HG02884 (cell line): ENCODE data around the gene SGTB.

Experiments used
- ATAC-seq: cut with Tn5 transposase; IDR thresholded peaks from one replicate; pipeline ENCODE4 v1.9.1; 2021; ENCODE audit warnings: mild to moderate bottlenecking, moderate library complexity; ENCODE audit not compliant: unreplicated experiment

SGTB gene, protein sequence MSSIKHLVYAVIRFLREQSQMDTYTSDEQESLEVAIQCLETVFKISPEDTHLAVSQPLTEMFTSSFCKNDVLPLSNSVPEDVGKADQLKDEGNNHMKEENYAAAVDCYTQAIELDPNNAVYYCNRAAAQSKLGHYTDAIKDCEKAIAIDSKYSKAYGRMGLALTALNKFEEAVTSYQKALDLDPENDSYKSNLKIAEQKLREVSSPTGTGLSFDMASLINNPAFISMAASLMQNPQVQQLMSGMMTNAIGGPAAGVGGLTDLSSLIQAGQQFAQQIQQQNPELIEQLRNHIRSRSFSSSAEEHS

DNA sequence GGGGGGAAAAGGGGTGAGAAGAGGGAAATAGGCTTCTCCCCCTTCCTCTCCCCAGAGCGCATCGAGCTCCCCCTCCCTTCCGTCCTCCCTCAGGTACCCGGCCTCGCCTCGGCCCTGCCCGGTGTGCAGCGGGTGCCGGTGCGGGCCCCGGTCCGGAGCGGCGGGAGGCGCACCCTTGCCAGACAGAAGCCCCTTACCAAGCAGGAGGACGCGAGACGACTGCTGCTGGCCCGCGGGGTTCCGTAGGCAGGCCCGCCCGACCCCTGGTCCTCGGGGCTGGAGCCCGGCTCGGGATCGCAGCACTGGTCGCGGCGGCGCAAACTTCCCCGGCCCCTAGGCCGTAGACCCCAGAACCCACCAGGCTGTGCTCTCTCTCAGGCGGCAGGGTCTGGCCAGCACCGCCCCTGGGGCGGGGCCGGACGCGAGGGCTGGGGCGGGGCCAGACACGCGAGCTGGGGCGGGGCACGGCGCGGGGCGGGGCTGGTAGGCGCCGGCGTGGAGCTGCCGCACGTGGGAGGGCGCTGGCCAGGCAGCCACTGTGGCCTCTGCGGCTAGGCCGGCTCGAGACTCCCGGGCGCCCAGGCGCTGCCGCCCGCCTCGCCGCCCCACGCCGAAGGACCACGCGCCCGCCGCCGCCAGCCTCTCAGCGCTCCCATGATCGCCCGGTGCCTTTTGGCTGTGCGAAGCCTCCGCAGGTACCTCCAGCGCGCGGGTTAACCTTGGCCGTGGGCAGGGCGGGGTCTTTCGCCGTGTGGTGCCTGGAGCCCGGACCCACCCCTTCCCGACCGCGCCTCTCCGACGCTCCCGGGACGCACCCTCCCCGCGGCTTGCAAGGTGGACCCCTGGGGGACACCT, at the start of gene SGTB, which contains the start of gene NLN:
TSS of gene SGTB (minus strand) at position 390 of the 855 bp plus-strand sequence. CDS start 1,302 bp downstream, outside the sequence.
TSS of gene NLN (plus strand) at position 486 of the 855 bp plus-strand sequence. CDS start at position 655, 169 bp downstream.
- peak; percentile 82 for ATAC-seq

DNA sequence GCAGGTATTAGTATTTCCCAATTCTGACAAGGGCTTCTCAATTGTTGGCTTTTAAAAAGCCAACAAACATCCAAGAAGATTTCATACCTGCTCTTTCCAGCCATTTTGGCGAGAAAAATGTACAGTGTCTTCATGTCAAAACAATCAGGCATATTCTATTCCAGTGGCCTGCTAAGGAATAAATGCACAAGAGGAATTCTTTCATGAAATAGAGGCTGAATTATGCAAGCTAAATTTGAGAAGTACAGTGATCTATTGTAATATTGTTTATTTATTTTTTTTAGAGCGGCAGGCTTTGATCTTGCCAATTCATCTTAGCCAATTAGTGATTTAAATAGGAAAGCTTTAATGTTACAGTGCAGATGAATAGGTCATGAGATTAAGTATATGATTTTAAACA, 49.4 kb upstream of the SGTB start:
- ATAC-seq, result no peak

DNA sequence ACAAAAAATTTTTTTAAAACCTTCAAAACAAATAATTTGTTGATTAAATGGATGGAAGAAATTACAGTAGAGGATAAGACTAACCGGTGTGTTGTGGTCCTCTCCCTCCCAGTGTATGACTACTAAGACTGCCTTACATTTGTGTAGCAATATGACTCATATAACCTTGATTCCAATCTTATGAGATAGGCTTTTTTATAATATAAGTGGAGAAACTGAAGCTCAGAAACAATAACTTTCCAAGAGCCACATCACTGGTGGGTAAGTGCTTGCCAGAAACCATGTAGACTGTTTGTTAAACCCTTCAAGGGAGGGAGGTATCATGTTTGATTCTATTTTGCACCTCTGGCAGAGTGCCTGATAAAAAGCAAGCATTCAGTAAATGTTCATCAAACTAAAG, 47.6 kb upstream of the SGTB start:
- ATAC-seq, result no peak

DNA sequence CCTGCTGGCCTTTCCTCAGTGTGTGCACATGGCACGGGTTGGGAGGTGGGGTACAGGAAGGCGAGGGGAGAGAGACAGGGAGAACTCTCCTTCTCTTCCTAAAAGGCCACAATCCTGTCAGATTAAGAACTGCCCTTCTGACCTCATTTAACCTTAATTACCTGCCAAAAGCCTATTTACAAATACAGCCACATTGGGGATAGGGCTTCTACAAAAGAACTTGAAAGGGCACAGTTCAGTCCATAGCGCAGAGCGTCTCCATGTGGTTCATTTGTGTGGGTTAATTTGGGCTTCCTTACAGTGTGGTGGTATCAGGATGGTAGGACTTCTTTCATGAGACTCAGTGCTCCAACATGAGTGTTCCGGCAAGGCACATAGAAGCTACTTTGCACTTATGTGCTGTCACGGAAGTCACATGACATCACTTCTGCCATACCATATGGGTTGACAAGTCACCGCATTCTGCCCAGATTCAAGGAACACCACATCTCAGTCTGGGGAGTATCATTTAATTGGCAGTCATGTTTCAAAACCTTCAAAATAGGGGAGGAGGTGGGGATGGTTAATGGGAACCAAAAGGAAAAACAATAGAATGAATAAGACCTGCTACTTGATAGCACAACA, 46.9 kb upstream of the SGTB start:
- ATAC-seq, result no peak

DNA sequence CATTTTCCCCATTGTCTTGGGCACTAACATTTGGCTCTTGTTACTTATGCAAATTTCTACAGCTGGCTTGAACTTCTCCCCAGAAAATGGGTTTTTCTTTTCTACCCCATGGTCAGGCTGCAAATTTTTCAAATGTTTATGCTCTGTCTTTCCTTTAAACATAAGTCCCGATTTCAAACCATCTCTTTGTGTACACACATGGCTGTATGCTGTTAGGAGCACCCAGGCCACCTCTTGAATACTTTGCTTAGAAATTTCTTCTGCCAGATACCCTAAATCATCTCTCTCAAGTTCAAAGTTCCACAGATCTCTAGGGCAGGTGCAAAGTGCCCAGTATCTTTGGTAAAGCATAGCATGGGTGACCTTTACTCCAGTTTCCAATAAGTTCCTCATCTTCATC, 45.7 kb upstream of the SGTB start:
- no peak for ATAC-seq

DNA sequence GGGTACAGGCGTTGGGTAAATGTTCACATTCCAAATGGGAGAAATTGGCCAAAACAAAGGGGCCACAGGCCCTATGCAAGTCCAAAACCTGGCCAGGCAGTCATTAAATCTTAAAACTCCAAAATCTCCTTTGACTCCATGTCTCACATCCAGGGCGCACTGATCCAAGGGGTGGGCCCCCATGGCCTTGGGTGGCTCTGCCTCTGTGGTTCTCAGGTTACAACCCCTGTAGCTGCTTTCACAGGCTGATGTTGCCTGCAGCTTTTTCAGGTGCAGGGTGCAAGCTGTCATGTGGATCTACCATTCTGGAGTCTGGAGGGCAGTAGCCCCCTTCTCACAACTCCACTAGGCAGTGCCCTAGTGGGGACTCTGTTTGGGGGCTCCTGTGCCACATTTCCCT, 44.9 kb upstream of the SGTB start:
- ATAC-seq, result no peak

DNA sequence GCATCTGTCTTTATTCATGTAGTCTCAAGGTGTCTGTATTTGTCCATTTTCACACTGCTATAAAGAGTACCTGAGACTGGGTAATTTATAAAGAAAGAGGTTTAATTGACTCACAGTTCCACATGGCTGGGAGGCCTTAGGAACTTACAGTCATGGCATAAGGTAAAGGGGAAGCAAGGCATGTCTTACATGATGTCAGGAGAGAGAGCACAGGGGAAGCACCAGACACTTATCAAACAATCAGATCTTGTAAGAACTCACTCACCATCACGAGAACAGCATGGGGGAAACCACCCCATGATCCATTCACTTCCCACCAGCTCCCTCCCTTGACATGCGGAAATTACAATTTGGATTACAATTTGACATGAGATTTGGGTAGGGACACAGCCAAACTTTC, 44.3 kb upstream of the SGTB start:
- ATAC-seq, result no peak

DNA sequence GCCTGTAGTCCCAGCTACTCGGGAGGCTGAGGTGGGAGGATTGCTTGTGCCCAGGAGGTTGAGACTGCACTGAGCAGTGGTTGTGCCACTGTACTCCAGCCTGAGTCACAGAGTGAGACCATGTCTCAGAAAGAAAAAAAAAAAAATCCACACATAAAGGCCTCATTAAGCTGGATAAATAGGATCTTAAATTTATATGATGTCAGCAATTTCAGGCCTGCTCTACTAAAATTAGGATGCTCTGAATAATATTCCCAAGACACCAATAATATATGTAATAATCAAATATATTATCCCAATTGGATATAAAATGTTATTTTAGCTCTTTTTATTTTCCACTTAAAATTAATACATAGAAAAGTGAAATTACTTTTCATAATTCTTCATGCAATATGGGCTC, 43.7 kb upstream of the SGTB start:
- no peak for ATAC-seq

DNA sequence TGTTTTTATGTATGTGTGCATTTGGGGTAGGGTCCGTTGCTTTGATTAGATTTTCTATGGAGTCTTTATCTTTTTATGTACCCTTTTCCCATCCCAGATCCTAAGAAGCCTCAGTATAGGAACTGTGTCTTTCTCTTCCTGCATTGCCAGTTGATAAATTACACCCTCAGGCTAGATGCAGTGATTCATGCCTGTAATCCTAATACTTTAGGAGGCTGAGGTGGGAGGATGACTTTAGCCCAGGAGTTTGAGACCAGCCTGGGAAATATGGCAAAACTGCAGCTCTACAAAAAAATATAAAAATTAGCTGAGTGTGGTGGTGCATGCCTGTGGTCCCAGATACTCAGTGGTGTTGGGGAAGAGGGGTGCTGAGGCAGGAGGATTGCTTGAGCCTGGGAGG, 40.3 kb upstream of the SGTB start:
- no peak for ATAC-seq

DNA sequence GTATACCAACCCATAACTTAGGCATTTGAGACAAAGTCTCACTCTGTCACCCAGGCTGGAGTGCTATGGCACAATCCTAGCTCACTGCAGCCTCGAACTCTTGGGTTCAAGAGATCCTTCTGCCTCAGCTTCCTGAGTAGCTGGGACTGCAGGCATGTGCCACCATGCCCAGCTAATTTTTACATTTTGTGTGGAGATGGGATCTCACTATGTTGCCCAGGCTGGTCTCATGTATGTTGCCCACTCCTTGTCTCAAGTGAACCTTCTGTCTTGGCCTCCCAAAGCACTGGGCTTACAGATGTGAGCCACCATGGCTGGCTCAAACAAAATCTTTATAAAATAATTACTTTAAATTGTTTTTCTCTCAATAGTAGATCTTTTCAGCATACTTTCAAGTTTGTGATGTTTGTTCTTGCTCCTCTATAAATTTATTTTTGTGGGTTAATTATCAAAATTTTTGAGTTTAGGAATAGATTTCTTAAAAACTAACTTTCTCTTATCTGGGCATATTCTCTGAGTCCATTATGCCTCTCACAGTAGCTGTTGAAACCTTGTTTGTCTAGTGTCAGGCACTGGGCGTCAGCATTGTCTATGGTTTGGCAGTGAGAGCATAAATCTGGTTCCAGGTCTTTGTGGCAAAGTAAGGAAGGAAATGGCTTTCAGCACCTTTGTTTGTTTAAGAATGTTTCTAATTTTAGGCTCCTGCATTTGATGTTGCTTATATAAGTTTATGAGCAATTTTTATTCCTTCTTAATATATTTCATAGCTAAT, 38.8 kb upstream of the SGTB start:
- ATAC-seq, result no peak

DNA sequence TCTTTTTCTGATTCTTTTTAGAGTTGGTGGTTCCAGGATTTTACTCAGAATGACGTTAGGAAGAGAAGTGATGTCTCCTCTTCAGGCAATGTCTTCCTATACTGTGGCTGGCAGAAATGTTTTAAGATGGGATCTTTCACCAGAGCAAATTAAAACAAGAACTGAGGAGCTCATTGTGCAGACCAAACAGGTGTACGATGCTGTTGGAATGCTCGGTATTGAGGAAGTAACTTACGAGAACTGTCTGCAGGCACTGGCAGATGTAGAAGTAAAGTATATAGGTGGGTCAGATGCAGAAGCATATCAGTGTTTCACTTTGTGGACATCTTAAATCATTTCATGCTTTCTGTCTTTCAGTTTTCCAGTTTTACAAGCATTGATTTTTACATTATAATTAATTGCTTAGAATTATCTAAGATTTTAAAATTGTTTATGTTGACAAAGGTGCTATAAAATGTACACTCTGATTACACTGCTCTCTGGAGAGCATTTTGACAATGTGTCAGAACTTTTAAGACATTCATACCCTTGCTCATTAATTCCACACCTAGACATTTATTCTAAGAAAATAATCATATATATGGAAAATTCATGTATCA, 36.7 kb upstream of the SGTB start:
- ATAC-seq, result no peak

DNA sequence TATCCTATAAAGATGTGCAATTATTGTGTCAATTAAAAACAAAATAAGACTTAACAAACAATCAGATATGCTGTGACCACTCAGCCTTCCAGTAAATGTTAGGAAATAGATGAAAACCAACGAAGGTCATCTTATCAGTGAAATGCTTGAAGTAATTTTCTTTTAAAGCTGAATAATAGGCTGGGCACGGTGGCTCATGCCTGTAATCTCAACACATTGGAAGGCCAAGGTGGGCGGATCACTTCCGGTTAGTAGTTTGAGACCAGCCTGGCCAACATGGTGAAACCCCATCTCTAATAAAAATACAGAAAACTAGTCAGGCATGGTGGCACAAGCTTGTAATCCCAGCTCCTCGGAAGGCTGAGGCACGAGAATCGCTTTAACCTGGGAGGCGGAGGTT, 31.3 kb upstream of the SGTB start:
- no peak for ATAC-seq

DNA sequence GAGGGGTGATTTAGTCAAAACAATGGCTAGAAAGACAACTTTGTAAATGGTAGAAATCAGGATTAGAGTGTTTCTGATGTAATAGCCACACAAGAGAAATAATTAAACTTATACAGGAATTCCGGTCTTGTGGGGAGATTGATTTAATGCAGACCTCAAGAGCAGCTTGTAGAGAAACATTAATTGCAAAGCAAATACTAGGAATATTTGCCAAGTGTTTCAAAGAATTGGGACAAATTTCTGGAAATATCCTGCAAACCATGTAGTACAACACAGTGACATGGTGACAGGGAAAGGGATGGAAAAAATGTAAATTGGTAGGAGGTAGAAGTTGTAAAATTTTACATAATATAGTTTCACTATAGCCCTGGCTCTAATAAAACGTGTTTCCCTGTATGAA, 29.0 kb upstream of the SGTB start:
- no peak for ATAC-seq

DNA sequence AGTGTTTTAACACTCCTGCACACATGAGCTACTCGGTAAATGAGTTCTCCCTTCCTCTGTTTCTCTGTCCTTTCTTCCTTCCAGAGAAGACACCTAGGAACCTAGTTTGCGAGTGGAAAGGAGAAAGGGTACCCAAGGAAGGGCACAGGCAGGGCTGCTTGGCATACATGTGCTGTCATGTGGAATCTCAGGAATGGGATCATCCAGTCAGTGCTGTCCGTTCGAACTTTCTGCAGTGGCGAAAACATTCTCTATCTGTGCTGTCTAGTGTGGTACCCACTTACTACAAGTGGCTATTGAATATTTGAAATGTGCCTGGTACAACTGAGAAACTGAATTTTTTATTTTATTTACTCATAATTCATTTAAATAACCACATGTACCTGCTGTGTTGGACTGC, 28.0 kb upstream of the SGTB start:
- no peak for ATAC-seq

DNA sequence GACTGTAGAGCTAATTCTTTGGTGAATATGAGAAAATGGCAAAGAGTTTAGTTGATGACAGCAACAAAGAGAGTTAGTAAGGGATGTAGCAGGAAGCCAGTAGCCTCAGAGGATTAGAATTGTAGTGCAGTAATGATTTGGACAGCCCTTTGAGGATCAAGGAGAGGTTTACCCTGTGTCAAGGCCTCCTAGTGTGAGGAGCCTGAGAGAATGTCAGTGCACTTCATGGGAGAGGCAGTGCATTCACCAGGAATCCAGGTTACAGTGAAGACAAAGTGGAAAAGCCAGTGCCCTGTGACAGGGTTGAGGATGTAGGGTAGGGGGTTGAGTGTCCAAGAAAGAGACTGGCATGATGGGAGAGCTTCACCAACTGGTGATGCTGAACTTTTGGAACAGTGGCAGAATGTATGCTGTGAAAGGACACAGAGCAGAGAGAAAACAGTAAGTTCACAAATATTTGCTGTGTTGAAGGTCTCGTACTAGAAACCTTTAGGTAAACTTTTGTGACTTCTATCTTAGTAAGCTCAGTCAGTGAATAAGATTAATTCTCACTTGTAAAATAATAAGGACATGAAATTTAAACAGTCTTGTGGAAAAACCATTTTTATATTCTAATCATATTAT, 27.4 kb upstream of the SGTB start:
- no peak for ATAC-seq

DNA sequence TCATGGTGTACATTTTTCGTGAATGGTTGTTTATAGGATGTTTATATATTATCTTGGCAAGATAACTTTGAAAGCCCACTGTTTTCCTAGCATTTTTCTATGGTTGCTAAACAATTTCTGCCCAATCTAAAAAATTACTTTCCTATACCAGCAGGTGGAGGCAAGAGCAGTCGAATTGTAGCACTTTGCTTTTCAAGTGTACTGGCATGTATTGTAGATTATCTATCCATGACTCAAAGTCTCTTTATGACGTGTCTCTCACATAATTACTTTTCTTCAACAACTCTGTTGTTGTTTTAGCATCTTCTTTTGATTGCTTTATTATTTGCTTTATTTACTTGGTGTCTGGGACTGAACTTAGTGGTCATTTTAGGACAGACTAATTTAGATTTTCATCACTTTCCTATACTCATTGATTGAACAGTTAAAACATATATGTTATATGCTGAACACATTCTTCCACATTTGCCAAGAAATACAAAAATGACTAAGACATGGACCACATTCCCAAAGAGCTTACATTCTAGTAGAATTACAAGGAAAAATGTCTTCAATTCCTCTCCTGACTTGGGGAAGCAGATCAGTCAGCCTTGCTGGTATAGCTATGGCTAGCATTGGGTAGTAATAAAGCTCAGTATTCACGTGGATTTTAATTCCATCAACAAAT, 20.8 kb upstream of the SGTB start:
- ATAC-seq, result peak; percentile 85

DNA sequence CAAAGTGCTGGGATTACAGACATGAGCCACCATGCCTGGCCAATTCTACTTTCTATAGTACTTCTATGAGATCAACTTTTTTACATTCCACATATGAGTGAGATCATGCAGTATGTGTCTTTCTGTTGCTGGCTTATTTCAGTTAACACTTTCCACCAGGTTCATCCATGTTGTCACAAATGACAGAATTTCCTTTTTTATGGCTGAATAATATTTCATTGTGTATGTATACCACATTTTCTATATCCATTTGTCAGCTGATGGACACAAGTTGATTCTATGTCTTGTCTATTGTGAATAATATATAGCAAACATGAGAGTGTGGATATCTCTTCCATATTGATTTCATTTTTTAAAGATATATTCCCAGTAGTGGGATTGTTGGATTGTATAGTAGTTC, 17.3 kb upstream of the SGTB start:
- no peak for ATAC-seq

DNA sequence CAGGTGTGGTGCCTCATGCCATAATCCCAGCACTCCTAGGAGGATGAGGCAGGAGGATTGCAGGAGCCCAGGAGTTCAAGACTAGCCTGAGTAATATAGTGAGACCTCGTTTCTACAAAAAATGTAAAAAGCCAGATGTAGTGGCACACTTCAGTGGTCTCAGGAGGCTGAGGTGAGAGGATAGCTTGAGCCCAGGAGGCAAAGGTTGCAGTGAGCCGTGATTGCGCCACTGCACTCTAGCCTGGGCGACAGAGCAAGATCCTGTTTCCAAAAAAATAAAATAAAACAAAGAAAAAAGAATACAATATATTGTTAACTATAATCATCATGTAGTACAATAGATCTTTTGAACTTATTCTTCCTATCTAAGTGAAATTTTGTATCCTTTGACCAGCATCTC, 16.4 kb upstream of the SGTB start:
- ATAC-seq, result no peak

DNA sequence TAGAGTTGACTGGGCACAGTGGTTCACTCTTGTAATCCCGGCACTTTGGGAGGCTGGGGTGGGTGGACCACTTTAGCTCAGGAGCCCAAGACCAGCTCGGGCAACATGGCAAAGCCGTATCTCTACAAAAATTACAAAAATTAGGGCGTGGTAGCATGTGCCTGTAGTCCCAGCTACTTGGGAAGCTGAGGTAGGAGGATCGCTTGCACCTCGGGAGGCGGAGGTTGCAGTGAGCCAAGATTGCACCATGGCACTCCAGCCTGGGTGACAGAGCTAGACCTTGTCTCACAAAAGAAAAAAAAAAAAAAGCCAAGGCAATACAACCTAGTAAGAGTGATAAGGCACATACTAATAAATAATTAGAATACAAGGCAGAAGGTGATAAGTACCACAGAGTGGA, 15.9 kb upstream of the SGTB start:
- ATAC-seq, result no peak

DNA sequence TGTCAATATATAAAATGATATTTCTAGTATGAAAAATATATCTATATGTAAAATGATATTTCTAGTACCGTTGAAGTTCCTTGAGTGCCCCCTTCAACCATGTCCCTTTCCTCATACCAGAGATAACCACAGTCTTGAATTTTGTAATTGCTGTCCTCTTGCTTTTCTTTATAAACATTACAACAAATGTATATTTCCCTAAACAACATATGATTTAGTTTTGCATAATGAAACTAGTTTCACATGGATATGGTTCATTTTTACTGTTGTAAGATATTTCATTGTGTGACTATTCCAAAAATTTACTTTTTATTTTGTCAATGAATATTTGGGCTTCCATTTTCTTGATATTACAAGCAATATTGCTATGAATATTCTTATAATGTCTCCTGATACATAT, 14.1 kb upstream of the SGTB start:
- ATAC-seq, result no peak
